Activated naive CD8-positive, alpha-beta T cell treated with anti-CD3 and anti-CD28 coated beads for 36 hours (primary cell): ENCODE results near the gene ZNF135. TPM values are rescaled to one million over a fixed set of nuclear protein-coding genes. Genes with fewer than 3 reads are reported as not detected.

ENCODE experiments used
- DNase-seq: peaks from one replicate; pipeline ENCODE4 v3.0.0; 2021
- H3K27ac Mint-ChIP-seq: one replicate; pipeline ENCODE4 v1.8.0; 2022; ENCODE audit warnings: mild to moderate bottlenecking, moderate library complexity, mixed read lengths
- H3K27me3 Mint-ChIP-seq: one replicate; pipeline ENCODE4 v1.8.0; 2022; ENCODE audit warnings: mild to moderate bottlenecking, mixed read lengths
- H3K36me3 Mint-ChIP-seq: one replicate; pipeline ENCODE4 v1.8.0; 2021; ENCODE audit warnings: mild to moderate bottlenecking, mixed read lengths
- H3K4me1 Mint-ChIP-seq: one replicate; pipeline ENCODE4 v1.8.0; 2021; ENCODE audit warnings: mixed read lengths
- H3K4me3 Mint-ChIP-seq: one replicate; pipeline ENCODE4 v1.8.0; 2022; ENCODE audit warnings: mild to moderate bottlenecking, moderate library complexity, mixed read lengths
- H3K9me3 Mint-ChIP-seq: one replicate; pipeline ENCODE4 v1.8.0; 2022; ENCODE audit warnings: mixed read lengths
- total RNA-seq, 2 experiments: library from RNA; stranded (reverse); gene quantifications; one replicate each; pipeline ENCODE4 v1.2.3, GENCODE V29; 2021

Gene ZNF135
- total RNA-seq, 2 experiments from 2014 or later: 2.4 to 2.5 TPM

- Mint-ChIP-seq H3K4me3 (no peak overlapping the region), H3K9me3 (peaks cover 25% of the 10 kb centered on the region), H3K36me3 (peaks cover 16% of the 10 kb centered on the region), H3K27ac (no peak overlapping the region), H3K27me3 (peaks cover 36% of the 10 kb centered on the region), H3K4me1 (no peaks in the 10 kb centered on the region)
- no peak for DNase-seq
Measured at GRCh38 chr19:58040751-58041525, 18.1 kb upstream of the ZNF135 start.

DNA sequence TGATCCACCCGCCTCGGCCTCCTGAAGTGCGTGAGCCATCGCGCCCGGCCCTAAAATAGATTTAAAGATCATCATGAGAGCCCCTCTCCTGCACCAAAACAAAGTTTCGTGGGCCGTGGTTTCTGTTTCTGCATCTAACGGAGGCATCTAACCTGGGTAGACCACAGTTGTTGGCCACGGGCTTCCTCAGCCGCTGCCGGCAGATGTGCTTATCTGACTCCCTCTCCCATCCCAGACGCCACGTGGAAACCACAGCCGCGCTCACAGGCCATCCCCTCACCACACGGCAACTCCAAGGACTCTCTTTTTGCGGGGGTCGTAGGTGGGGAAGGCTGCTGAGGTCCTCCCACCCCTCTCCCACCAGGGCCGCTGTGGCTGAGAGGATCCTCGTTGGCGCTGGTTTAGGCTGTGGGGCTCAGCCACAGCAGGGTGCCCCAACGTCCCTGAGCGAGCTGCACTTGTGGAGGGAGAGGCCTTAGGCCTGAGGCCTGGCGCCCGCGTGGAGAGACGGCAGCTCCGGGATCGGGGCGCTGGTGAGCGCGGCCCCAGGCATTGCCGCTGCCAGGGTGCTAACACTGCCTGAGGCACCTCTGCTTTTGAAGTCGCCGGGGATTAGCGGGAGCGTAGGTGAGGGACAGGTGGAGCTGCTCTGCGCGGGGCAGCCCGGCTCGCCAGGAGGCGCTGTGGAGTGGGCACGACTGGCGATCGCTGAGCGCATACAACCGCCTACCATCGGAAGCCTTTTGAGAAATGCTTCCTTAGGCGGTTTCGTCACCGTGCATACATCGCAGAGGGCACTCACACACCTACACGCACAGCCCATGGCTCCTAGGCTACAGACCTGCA lies 16.4 kb upstream of the ZNF135 start:
- H3K27ac Mint-ChIP-seq: no peak overlapping the region

GRCh38 chr19:58044391-58044790 lies 14.7 kb upstream of the ZNF135 start:
- Mint-ChIP-seq H3K36me3 (peaks cover 13% of the 10 kb centered on the region), H3K27ac (no peak overlapping the region), H3K9me3 (peaks cover 38% of the 10 kb centered on the region), H3K4me3 (no peak overlapping the region), H3K4me1 (no peaks in the 10 kb centered on the region), H3K27me3 (peaks cover 14% of the 10 kb centered on the region)
- DNase-seq: no peak

More for the DNA sequence above, 16.4 kb upstream of the ZNF135 start:
- peaks cover 27% of the 10 kb centered on the region for H3K9me3 Mint-ChIP-seq
- H3K27me3 Mint-ChIP-seq: peaks cover 21% of the 10 kb centered on the region
- H3K4me3 Mint-ChIP-seq: no peak overlapping the region
- peaks cover 12% of the 10 kb centered on the region for H3K36me3 Mint-ChIP-seq
- no peaks in the 10 kb centered on the region for H3K4me1 Mint-ChIP-seq
- peak; percentile 15 for DNase-seq

GRCh38 chr19:58044886-58045285 lies 14.2 kb upstream of the ZNF135 start:
- H3K4me3 Mint-ChIP-seq: no peak overlapping the region

DNA sequence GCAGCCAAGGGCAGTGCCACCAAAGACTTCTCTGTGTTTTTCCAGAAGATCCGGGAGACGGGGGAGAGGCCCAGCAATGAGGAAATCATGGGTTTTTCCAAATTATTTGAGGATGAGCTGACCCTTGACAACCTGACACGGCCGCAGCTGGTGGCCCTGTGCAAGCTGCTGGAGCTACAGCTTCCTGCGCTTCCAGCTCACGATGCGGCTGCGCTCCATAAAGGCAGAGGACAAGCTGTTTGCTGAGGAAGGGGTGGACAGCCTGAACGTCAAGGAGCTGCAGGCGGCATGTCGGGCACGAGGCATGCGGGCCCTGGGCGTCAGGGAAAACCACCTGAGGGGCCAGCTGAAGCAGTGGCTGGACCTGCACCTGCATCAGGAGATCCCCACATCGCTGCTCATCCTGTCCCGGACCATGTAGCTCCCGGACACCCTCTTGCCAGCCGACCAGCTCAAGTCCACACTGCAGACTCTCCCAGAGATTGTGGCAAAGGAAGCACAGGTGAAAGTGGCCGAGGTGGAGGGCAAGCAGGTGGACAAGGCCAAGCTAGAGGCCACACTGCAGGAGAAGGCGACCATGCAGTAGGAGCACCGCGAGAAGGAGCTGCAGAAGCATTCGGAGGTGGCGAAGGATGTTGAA lies 13.6 kb upstream of the ZNF135 start:
- no peaks in the 10 kb centered on the region for H3K4me1 Mint-ChIP-seq
- no peak overlapping the region for H3K27ac Mint-ChIP-seq
- no peak for DNase-seq
- H3K27me3 Mint-ChIP-seq: peaks cover 13% of the 10 kb centered on the region
- H3K36me3 Mint-ChIP-seq: peaks cover 12% of the 10 kb centered on the region
- H3K4me3 Mint-ChIP-seq: no peak overlapping the region
- peaks cover 43% of the 10 kb centered on the region for H3K9me3 Mint-ChIP-seq

More at GRCh38 chr19:58044886-58045285, 14.2 kb upstream of the ZNF135 start:
- Mint-ChIP-seq H3K27me3 (peaks cover 14% of the 10 kb centered on the region), H3K36me3 (peaks cover 13% of the 10 kb centered on the region), H3K9me3 (peaks cover 42% of the 10 kb centered on the region), H3K27ac (no peak overlapping the region), H3K4me1 (no peaks in the 10 kb centered on the region)
- no peak for DNase-seq

DNA sequence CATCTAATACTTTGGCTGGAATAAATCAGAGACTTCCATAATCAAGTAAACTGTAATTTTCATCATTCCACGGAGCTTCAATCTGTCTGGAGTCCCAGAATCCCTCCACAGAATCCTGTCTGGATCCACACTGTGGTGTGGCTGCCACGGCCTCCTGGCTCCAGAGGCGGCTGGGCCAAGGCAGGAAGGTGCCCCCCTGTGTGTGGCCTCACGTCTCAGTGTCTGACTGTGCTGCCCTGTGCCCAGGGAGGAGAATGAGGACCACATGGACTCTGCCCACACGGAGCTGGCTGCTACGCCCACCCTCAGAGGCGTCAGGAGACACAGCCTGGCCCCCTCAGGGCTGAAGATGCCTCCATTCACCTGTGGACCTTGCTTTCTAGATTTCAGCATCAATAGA lies 12.2 kb upstream of the ZNF135 start:
- no peak for DNase-seq
- no peak overlapping the region for H3K27ac Mint-ChIP-seq
- H3K36me3 Mint-ChIP-seq: peaks cover 9% of the 10 kb centered on the region
- H3K9me3 Mint-ChIP-seq: peaks cover 42% of the 10 kb centered on the region
- no peaks in the 10 kb centered on the region for H3K4me1 Mint-ChIP-seq
- H3K4me3 Mint-ChIP-seq: no peak overlapping the region
- H3K27me3 Mint-ChIP-seq: peaks cover 4% of the 10 kb centered on the region

- H3K27ac Mint-ChIP-seq: no peak overlapping the region
- peaks cover 7% of the 10 kb centered on the region for H3K36me3 Mint-ChIP-seq
- no peaks in the 10 kb centered on the region for H3K4me1 Mint-ChIP-seq
- H3K27me3 Mint-ChIP-seq: peaks cover 3% of the 10 kb centered on the region
- H3K9me3 Mint-ChIP-seq: peaks cover 44% of the 10 kb centered on the region
- no peak for DNase-seq
- H3K4me3 Mint-ChIP-seq: no peak overlapping the region
Measured at GRCh38 chr19:58047672-58048071, 11.4 kb upstream of the ZNF135 start.

GRCh38 chr19:58052256-58052655 lies 6.8 kb upstream of the ZNF135 start:
- Mint-ChIP-seq H3K4me3 (no peak overlapping the region), H3K4me1 (no peaks in the 10 kb centered on the region), H3K36me3 (peaks cover 22% of the 10 kb centered on the region), H3K9me3 (peaks cover 49% of the 10 kb centered on the region), H3K27me3 (peaks cover 19% of the 10 kb centered on the region), H3K27ac (no peak overlapping the region)
- no peak for DNase-seq

- Mint-ChIP-seq H3K27me3 (peaks cover 19% of the 10 kb centered on the region), H3K4me1 (no peaks in the 10 kb centered on the region), H3K9me3 (peaks cover 50% of the 10 kb centered on the region), H3K4me3 (no peak overlapping the region), H3K36me3 (peaks cover 25% of the 10 kb centered on the region), H3K27ac (no peak overlapping the region)
- no peak for DNase-seq
Measured at GRCh38 chr19:58053480-58054156, 5.5 kb upstream of the ZNF135 start.

DNA sequence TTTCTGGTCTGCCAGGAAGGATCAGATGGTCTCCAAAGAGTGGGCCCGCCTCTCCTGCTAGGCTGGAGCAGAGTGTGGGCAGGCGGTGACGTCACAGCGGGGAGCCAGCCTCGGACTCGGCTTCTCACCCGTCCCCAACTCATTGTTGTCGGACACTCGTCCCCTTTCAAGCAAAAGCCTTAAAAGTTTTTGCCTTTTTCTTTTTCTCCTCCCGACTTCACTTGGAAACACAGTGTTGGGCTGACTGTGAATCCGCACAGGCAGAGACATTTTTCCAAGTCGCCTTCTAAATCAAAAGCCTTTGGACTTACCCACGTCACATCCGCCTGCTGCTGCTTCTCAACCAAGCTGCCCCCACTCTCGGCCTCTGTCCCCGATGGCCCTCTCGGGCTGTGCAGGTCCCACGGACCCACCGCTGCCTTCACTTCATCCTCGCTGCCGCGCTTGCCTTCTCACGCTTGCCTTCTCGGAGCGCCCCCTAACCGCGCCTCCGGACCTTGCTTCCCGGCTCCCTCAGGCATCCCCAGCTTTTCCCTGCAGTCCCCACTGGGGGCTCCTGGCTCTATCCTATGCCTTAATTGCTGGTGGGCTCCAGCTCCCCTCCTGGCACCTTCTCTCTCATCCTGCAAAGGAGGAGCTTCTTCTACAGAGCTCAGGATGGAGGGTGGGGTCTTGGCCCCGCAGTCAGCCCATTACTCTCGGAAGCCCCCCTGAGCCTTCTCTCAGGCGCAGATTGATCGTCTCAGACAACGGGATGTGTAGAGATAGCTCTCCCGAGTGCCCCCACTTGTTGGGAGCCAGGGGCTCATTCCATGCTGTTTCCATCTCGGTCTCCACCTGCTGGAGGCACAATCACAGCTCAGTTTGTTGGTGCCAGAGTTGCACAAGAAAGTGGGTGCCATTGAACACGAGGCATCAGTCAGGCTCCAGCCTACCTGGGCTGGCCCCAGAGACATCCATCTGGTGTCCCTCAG lies 3.9 kb upstream of the ZNF135 start:
- Mint-ChIP-seq H3K36me3 (peaks cover 32% of the 10 kb centered on the region), H3K27me3 (peaks cover 19% of the 10 kb centered on the region), H3K9me3 (peaks cover 42% of the 10 kb centered on the region), H3K4me3 (peak overlapping the region; percentile 37), H3K27ac (no peak overlapping the region), H3K4me1 (peaks cover 4% of the 10 kb centered on the region)
- no peak for DNase-seq

GRCh38 chr19:58056261-58056660 lies 2.8 kb upstream of the ZNF135 start:
- Mint-ChIP-seq H3K27ac (no peak overlapping the region), H3K27me3 (peaks cover 19% of the 10 kb centered on the region), H3K9me3 (peaks cover 38% of the 10 kb centered on the region), H3K36me3 (peaks cover 40% of the 10 kb centered on the region), H3K4me1 (peaks cover 4% of the 10 kb centered on the region), H3K4me3 (no peak overlapping the region)
- DNase-seq: no peak

GRCh38 chr19:58056861-58057260 lies 2.2 kb upstream of the ZNF135 start:
- Mint-ChIP-seq H3K27me3 (peaks cover 19% of the 10 kb centered on the region), H3K4me3 (no peak overlapping the region), H3K27ac (no peak overlapping the region), H3K36me3 (peaks cover 43% of the 10 kb centered on the region), H3K9me3 (peaks cover 35% of the 10 kb centered on the region), H3K4me1 (peaks cover 4% of the 10 kb centered on the region)
- DNase-seq: no peak

GRCh38 chr19:58058467-58058866 lies 615 bp upstream of the ZNF135 start:
- Mint-ChIP-seq H3K9me3 (peaks cover 36% of the 10 kb centered on the region), H3K4me1 (peaks cover 4% of the 10 kb centered on the region), H3K27me3 (peaks cover 19% of the 10 kb centered on the region), H3K27ac (peak overlapping the region; percentile 89), H3K36me3 (peaks cover 57% of the 10 kb centered on the region), H3K4me3 (peak overlapping the region; percentile 78)
- no peak for DNase-seq

DNA sequence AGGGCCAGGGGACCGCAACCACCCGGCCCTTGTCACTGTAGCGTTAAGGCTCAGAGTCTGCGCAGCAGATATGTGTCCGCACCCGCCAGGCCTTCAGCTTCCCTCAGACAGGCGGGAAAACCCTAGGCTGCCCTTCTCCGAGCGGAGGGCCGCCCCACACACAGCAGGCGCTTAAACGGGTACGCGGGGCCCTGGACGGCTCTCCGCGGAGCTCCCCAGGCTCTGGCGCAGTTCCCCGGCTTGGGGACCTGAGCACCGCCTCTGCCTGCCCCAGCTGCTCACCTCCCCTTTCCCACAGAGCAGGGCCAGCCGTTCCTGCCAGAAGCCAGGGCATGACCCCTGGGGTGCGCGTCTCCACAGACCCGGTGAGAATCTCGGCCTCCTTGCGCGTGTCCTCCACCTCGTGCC lies 593 bp downstream of the ZNF135 start:
- Mint-ChIP-seq H3K27ac (peak overlapping the region; percentile 89), H3K27me3 (peaks cover 16% of the 10 kb centered on the region), H3K4me1 (peaks cover 4% of the 10 kb centered on the region), H3K9me3 (peaks cover 39% of the 10 kb centered on the region), H3K36me3 (peaks cover 67% of the 10 kb centered on the region), H3K4me3 (peak overlapping the region; percentile 78)
- DNase-seq: no peak
